HG02763 (cell line): ENCODE results near the gene HSPA5.
"Not testable (repeated sequence)": the region's sequence is repeated elsewhere in the genome, so short reads cannot be mapped to it uniquely, and the experiment has no call there.

ENCODE experiments used
- ATAC-seq: cut with Tn5 transposase; IDR thresholded peaks from one replicate; pipeline ENCODE4 v1.9.1; 2021; ENCODE audit warnings: mild to moderate bottlenecking, moderate library complexity; ENCODE audit not compliant: unreplicated experiment

HSPA5 gene

GRCh38 chr9:125243792-125244260 is 2.7 kb upstream of the HSPA5 start:
- ATAC-seq: no peak

DNA sequence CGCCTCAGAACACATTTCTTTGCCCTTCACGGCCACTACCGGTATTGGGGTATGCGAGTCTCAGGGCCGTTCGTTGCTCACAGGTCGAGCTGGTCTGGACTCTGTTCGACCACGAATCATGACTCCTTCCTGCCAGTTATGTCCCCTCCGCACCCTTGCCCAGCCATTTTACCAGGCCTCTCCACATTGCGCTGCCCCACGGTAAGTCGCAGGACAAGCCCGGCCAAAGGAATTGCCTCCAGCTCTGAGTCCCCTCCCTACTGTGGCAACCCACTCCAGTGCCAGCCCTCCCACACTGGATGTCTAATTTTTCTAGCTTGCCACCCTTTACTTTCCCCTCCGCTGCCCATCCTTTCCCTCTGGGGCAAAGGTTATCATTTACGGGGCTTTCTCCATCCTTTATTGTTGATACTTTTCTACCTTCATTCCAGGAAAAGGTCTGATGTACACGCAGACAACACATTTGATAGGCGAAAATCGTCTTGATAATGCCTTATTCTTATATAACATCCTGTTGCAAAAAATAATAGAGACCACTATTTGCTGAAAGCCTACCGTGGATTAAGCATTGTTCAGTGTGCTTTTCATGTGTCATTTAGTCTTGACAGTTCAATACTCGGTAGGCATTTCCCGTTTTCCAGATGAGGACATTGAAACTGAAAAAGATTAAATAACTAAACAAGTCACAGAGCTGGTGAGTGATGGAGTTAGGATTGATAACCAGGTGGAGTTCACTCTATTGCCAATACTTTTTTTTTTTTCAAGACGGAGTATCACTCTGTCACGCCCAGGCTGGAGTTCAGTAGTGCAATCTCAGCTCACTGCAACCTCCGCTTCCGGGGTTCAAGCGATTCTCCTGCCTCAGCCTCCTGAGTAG is 958 bp upstream of the HSPA5 start:
- peak; percentile 14 for ATAC-seq

- ATAC-seq: peak; percentile 18
These were observed 519 bp downstream of the HSPA5 start for GRCh38 chr9:125240649-125240999.

- ATAC-seq: no peak
These were observed 1.2 kb downstream of the HSPA5 start for GRCh38 chr9:125239631-125240597.

GRCh38 chr9:125238915-125239446 is 2.2 kb downstream of the HSPA5 start:
- ATAC-seq: no peak

- no peak for ATAC-seq
These were observed 2.8 kb downstream of the HSPA5 start for GRCh38 chr9:125238127-125238914.

DNA sequence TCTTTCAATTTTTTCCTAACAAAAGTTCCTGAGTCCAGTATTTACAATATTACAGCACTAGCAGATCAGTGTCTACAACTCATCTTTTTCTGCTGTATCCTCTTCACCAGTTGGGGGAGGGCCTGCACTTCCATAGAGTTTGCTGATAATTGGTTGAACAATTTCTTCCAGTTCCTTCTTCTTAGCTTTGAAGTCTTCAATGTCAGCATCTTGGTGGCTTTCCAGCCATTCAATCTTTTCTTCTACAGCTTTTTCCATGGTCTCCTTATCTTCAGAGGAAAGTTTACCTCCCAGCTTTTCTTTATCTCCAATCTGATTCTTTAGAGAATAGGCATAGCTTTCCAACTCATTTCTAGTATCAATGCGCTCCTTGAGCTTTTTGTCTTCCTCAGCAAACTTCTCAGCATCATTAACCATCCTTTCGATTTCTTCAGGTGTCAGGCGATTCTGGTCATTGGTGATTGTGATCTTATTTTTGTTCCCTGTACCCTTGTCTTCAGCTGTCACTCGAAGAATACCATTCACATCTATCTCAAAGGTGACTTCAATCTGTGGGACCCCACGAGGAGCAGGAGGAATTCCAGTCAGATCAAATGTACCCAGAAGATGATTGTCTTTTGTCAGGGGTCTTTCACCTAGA is 4.5 kb downstream of the HSPA5 start:
- ATAC-seq: not testable (repeated sequence)

DNA sequence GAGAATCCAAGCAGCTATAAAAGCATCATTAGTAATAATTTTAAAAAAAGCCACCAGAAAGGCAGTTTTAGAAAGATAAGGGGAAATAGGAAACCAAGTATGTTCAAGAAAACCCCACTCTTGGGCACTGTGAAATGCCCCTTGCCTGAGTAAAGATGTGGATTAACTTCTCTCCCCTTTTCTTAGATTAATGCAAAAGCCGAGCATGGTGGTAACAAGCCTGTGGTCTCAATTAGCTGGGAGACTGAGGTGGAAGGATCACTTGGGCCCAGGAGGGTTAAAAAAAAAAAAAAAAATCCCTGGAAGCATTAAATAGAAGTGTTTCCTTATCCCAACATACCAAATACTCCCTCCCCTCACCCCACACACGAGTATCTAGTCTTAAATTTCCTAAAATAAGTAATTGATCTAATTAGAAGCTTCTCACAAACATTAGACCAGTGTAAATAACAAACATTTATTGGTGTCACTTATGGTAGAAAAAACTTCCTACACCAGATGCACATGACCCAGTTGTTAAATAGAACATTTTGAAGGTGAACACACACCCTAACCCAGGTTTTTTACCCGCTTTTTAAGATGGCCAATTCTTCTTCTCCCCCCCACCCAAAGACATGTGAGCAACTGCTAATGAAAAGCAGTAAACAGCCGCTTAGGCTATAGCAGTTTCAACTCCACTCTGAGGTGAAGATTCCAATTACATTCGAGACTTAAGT is 5.2 kb downstream of the HSPA5 start:
- no peak for ATAC-seq

DNA sequence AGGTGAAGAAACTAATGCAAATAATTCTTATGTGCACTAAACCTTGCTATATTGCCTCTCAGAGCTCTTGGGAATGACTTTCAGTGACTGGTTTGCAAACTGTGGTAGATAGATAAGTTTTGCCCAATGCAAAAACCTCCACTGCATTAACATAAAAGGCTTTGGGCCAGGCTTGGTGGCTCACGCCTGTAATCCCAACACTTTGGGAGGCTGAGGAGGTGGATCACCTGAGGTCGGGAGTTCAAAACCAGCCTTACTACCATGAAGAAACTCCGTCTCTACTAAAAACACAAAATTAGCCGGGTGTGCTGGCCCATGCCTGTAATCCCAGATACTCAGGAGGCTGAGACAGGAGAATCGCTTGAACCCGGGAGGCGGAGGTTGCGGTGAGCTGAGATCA is 7.0 kb downstream of the HSPA5 start:
- not testable (repeated sequence) for ATAC-seq

- ATAC-seq: no peak
These were observed 7.5 kb downstream of the HSPA5 start for GRCh38 chr9:125233678-125234077.

DNA sequence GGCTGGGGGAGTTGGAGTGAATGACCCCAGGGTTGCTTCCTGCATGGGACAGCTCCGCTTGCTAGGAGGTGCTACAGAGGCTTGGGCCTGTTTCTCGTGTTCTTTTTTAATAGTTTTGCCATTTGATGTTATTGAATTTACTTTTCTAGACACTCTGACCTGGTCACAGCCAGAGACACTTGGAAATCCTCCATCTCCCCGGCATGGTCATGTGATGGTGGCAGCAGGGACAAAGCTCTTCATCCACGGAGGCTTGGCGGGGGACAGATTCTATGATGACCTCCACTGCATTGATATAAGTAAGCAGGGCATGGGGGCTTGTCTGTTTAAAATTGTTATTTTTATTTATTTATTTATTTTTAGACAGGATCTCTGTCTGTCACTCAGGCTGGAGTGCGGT is 13.4 kb downstream of the HSPA5 start:
- no peak for ATAC-seq

GRCh38 chr9:125224858-125225257 is 16.3 kb downstream of the HSPA5 start:
- ATAC-seq: not testable (repeated sequence)

- ATAC-seq: no peak
These were observed 22.5 kb downstream of the HSPA5 start for GRCh38 chr9:125218621-125219020.

DNA sequence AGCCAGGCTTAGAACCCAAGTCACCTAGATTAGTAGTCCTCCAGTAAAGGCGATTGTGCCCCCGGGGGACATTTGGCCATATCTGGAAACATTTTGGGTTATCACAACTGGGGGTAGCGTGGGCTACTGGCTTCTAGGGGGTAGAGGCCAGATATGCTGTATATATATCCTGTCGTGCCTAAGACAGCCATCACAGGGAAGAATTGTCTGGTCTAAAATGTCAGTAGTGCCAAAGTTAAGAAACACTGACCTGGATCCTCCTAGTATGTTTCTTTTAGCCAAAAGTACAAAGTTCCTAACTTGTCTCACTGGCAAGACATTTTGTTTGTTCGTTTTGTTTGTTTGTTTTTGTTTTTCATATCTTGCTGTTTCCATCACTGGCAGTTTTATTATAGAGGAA is 27.0 kb downstream of the HSPA5 start:
- no peak for ATAC-seq

- no peak for ATAC-seq
These were observed 36.7 kb downstream of the HSPA5 start for GRCh38 chr9:125204477-125204876.

- ATAC-seq: no peak
These were observed 38.1 kb downstream of the HSPA5 start for GRCh38 chr9:125202846-125203618.

DNA sequence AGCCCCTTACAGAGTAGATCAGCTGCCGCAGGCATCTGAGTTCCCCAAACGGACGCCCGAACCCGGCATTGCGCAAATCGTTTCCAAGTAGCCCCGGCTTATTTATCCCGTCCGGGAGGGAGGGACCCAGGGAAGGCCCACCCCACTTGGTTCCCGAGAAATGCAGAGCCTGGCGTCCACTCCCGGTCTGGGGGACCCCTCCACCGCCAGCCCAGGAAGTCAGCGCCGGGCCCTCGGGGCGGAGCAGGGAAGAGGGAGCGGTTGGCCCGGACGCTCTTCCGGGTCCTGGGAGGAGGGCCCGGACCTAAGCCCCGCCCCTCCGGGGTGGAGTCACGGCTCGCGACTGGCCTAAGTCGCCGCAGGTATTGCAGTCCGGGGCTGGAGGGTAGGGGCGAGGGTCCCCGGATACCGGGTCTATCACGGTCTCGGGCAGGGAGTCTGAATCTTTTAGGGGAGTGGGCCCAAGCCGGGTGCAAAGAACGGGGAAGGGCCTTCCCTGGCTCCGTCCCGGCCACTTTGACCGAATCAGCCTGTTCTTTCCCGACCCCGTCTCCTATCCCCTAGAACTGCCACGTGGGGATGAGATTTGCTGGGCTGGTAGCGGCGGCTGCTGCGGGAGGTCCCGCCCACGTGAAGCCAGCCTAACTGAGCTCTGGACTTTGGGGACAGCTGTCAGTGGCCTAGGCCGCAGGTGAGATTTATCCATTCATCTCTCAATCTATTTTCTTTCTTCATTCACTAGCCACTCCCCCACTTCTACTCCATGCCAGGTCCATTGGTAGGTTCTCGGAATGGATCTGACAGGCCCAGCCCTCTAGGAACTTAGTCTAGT is 40.7 kb downstream of the HSPA5 start, which contains the start of gene RABEPK:
TSS of gene RABEPK (plus strand) at position 327 of the 832 bp plus-strand sequence. CDS start 2,472 bp downstream, outside the sequence.
- peak; percentile 95 for ATAC-seq

GRCh38 chr9:125195591-125195990 is 45.6 kb downstream of the HSPA5 start:
- ATAC-seq: not testable (repeated sequence)
